Fibroblast of mammary gland (primary cell): ENCODE data around the gene TXN2.

Source experiments
- DNase-seq: peaks from one replicate; pipeline ENCODE4 v3.0.0-alpha.2; 2010; ENCODE audit warnings: low read depth
- H3K4me3 ChIP-seq: 2 replicates; pipeline ENCODE4 v1.5.1; 2011; ENCODE audit warnings: low read depth, mild to moderate bottlenecking, low read length, moderate library complexity; ENCODE audit not compliant: control insufficient read depth
- CTCF ChIP-seq: conservative IDR thresholded peaks from 2 replicates; pipeline ENCODE4 v1.5.1; 2011; ENCODE audit warnings: low read depth, low read length, inconsistent platforms; ENCODE audit not compliant: control insufficient read depth, insufficient read depth

The TXN2 gene

GRCh38 chr22:36465232-36466021 lies 16.0 kb downstream of the TXN2 start:
- H3K4me3 ChIP-seq = no peak overlapping the region
- no peak for TF ChIP-seq CTCF
- peak; percentile 85 for DNase-seq

GRCh38 chr22:36464715-36465231 lies 16.7 kb downstream of the TXN2 start:
- no peak for TF ChIP-seq CTCF
- DNase-seq = no peak
- no peak overlapping the region for H3K4me3 ChIP-seq

- H3K4me3 ChIP-seq = no peak overlapping the region
- TF ChIP-seq CTCF = no peak
- DNase-seq = no peak
Measured at GRCh38 chr22:36463783-36464184, 17.7 kb downstream of the TXN2 start.

- peak; percentile 58 for DNase-seq
Measured at GRCh38 chr22:36461665-36462649, 19.5 kb downstream of the TXN2 start.

GRCh38 chr22:36460202-36460601 lies 21.2 kb downstream of the TXN2 start:
- H3K4me3 ChIP-seq = no peak overlapping the region
- no peak for TF ChIP-seq CTCF
- no peak for DNase-seq

More at GRCh38 chr22:36461665-36462649, 19.5 kb downstream of the TXN2 start:
- H3K4me3 ChIP-seq = no peak overlapping the region
- TF ChIP-seq CTCF = no peak

GRCh38 chr22:36457688-36458450 lies 23.6 kb downstream of the TXN2 start:
- peak; percentile 60 for DNase-seq
- no peak for TF ChIP-seq CTCF
- no peak overlapping the region for H3K4me3 ChIP-seq
